ENCODE data around the gene CEBPG. TPM values are rescaled to one million over a fixed set of nuclear protein-coding genes. Genes with fewer than 3 reads are reported as not detected.
A peak's percentile ranks its signal among the peaks of the same experiment; 100 is the strongest.

CEBPG gene
- total RNA-seq, 1 donor from 2014 or later = 54.6 TPM

- DNase-seq (ENCODE audit: low spot score in 2 of 2) (peak; percentile 28 to 42), FAIRE-seq (no peak)
Measured at GRCh38 chr19:33392341-33393285, 19.1 kb downstream of the CEBPG start.

- FAIRE-seq (no peak), DNase-seq (ENCODE audit: low spot score in 2 of 2) (peak in 1 of 2 donors; percentile 26)
Measured at GRCh38 chr19:33393286-33394005, 19.9 kb downstream of the CEBPG start.

GRCh38 chr19:33394006-33394722 is 20.7 kb downstream of the CEBPG start:
- DNase-seq (ENCODE audit: low spot score in 2 of 2) = peak in 1 of 2 donors; percentile 15
- FAIRE-seq = no peak

GRCh38 chr19:33394723-33395560 is 21.4 kb downstream of the CEBPG start:
- DNase-seq (ENCODE audit: low spot score in 2 of 2) (peak in 1 of 2 donors; percentile 15), FAIRE-seq (no peak)

- FAIRE-seq = no peak
- DNase-seq (ENCODE audit: low spot score in 2 of 2) = peak in 1 of 2 donors; percentile 61
Measured at GRCh38 chr19:33395561-33396550, 22.3 kb downstream of the CEBPG start.

- no peak for FAIRE-seq
- DNase-seq (ENCODE audit: low spot score in 2 of 2) = peak in 1 of 2 donors; percentile 31
Measured at GRCh38 chr19:33396701-33397535, 23.4 kb downstream of the CEBPG start.

GRCh38 chr19:33397536-33398360 is 24.2 kb downstream of the CEBPG start:
- DNase-seq (ENCODE audit: low spot score in 2 of 2) (peak in 1 of 2 donors; percentile 18), FAIRE-seq (no peak)

- FAIRE-seq (no peak), DNase-seq (ENCODE audit: low spot score in 2 of 2) (peak in 1 of 2 donors; percentile 3)
Measured at GRCh38 chr19:33398361-33399060, 25.0 kb downstream of the CEBPG start.

GRCh38 chr19:33399081-33399744 is 25.7 kb downstream of the CEBPG start:
- no peak for FAIRE-seq
- DNase-seq (ENCODE audit: low spot score in 2 of 2) = no peak

GRCh38 chr19:33399745-33400681 is 26.5 kb downstream of the CEBPG start:
- peak in 1 of 2 donors; percentile 20 for DNase-seq (ENCODE audit: low spot score in 2 of 2)
- no peak for FAIRE-seq

GRCh38 chr19:33400856-33401682 is 27.6 kb downstream of the CEBPG start:
- peak in 1 of 2 donors; percentile 16 for DNase-seq (ENCODE audit: low spot score in 2 of 2)
- FAIRE-seq = no peak

- DNase-seq (ENCODE audit: low spot score in 2 of 2) (peak in 1 of 2 donors; percentile 34), FAIRE-seq (no peak)
Measured at GRCh38 chr19:33401683-33402420, 28.3 kb downstream of the CEBPG start.

Measured in frontal cortex (tissue), 4 donors.